Heart left ventricle (tissue), 13 donors: Measurements from ENCODE around the gene KCNMA1.

Source experiments
- POLR2A ChIP-seq, 2 donors: fragments of 450-650 bp; IDR thresholded peaks; one replicate each; pipeline ENCODE4 v1.6.1; 2017; ENCODE audit warnings: antibody characterized with exemption in 2 of 2, mild to moderate bottlenecking in 2 of 2, moderate library complexity in 2 of 2
- TF ChIP-seq, protein P1 (sequence below), 12 donors: fragments of 200-600 bp; sonication (generic) in 4 of 12; IDR thresholded peaks; one replicate each; pipeline versions ENCODE4 v1.5.0 to v1.8.0; 2018 to 2022; ENCODE audit warnings: antibody characterized with exemption in 12 of 12, mild to moderate bottlenecking in 5 of 12
- donor health status: ischemic (EF 13 %, LVEDD 7.1; RV severe dilation, severe dysfunction).
- donor health status: DM: no; HTN: yes; CAD: no.
- donor health status: DM: no; HTN: no; CAD: no.
- donor health status: ischemic (EF 25% LVEDD 6.9; RV normal size, moderate dysfunction).
- donor health status: ischemic (EF 25% LVEDD 5.7; RV mildly dilated, moderate dysfunction).
- donor health status: ischemic (EF 35%, LVEDD 5.7; RV mildly dilated, moderate dysfunction).
- donor health status: nonischemic (EF 11% LVEDD 7.7; RV severe dilation, severe dysfunction).
- donor health status: DM: yes; HTN: yes; CAD: no.
- donor health status: PGD.
- donor health status: ischemic (EF 29% LVEDD 5.4; RV normal size, mild dysfunction).
- donor health status: nonischemic (EF 23%, LVEDD 6.1; RV moderate dilation, normal function).

DNA sequence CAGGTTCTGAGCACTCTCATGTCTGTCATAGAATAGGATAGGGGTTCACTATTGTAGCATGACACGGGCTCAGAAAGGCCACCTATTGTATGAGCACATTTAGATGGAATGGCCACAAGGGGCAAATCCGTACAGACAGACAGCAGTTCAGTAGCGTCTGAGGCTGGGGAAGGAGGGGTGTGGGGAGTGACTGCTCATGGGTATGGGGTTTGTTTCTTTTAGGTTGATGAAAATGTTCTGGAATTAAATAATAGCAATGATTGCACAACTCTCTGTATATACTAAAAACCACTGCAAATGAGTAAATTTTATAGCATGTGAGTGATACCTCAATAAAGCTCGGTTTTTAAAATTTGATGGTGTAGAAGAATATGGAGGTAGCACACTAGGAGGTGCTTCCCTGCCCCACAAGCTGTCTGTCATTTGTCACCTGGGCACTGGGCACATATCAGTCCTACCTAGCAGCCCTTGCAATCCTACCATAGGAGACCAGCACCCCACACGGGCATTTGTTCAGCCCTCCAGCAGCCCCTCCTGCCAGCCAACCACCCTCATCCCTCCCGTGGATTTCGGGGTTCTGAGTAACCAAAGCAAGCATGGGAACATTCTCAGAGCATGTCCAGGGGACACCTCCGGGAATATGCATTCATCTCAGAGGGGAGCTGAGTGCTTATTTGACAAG, 35.2 kb downstream of the KCNMA1 start:
- TF ChIP-seq POLR2A (IDR thresholded peaks at IDR 0.05), result no peak
- TF ChIP-seq, protein P1, sequence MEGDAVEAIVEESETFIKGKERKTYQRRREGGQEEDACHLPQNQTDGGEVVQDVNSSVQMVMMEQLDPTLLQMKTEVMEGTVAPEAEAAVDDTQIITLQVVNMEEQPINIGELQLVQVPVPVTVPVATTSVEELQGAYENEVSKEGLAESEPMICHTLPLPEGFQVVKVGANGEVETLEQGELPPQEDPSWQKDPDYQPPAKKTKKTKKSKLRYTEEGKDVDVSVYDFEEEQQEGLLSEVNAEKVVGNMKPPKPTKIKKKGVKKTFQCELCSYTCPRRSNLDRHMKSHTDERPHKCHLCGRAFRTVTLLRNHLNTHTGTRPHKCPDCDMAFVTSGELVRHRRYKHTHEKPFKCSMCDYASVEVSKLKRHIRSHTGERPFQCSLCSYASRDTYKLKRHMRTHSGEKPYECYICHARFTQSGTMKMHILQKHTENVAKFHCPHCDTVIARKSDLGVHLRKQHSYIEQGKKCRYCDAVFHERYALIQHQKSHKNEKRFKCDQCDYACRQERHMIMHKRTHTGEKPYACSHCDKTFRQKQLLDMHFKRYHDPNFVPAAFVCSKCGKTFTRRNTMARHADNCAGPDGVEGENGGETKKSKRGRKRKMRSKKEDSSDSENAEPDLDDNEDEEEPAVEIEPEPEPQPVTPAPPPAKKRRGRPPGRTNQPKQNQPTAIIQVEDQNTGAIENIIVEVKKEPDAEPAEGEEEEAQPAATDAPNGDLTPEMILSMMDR (IDR thresholded peaks at IDR 0.05), result no peak
